Transverse colon (tissue), 4 donors: ENCODE measurements around the gene ZNF225. TPM values are rescaled to one million over a fixed set of nuclear protein-coding genes. Genes with fewer than 3 reads are reported as not detected.
A peak's percentile ranks its signal among the peaks of the same experiment; 100 is the strongest.
"Not testable (repeated sequence)": the region's sequence is repeated elsewhere in the genome, so short reads cannot be mapped to it uniquely, and the experiment has no call there.

Experiments used
- DNase-seq: peaks from one replicate; pipeline ENCODE4 v3.0.0-alpha.2; 2019
- H3K27ac ChIP-seq, 4 donors: fragments of 200-600 bp; sonication (generic); 2 replicates each; pipeline ENCODE4 v1.5.1; 2016 to 2018; ENCODE audit warnings: inconsistent platforms in 4 of 4
- H3K27me3 ChIP-seq: fragments of 200-600 bp; sonication (generic); 2 replicates; pipeline ENCODE4 v1.5.1; 2017; ENCODE audit warnings: inconsistent platforms
- H3K36me3 ChIP-seq, 4 donors: fragments of 200-600 bp; sonication (generic); 2 replicates each; pipeline ENCODE4 v1.5.1; 2017 to 2019; ENCODE audit warnings: inconsistent platforms in 4 of 4
- H3K4me1 ChIP-seq, 4 donors: fragments of 200-600 bp; sonication (generic); 2 replicates each; pipeline ENCODE4 v1.5.1; 2017 to 2020; ENCODE audit warnings: inconsistent platforms in 4 of 4
- H3K4me3 ChIP-seq, 4 donors: fragments of 200-600 bp; sonication (generic); 1 replicate in 1 of 4; 2 replicates in 3 of 4; pipeline versions ENCODE4 v1.5.1 to v1.6.1; 2017 to 2019; ENCODE audit warnings: inconsistent platforms in 4 of 4
- H3K9me3 ChIP-seq, 2 donors: fragments of 200-600 bp; sonication (generic); 2 replicates each; pipeline ENCODE4 v1.5.1; 2017 to 2019; ENCODE audit warnings: inconsistent platforms in 2 of 2
- EP300 ChIP-seq: sonication (generic); formaldehyde crosslinking; IDR thresholded peaks from one replicate; pipeline ENCODE4 v1.6.1; 2017; ENCODE audit warnings: antibody characterized with exemption, low read depth
- POLR2A ChIP-seq: fragments of 450-650 bp; IDR thresholded peaks from one replicate; pipeline ENCODE4 v1.6.1; 2016; ENCODE audit warnings: antibody characterized with exemption, mild to moderate bottlenecking, moderate library complexity
- POLR2AphosphoS5 ChIP-seq, 3 donors: sonication (generic); formaldehyde crosslinking; IDR thresholded peaks; one replicate each; pipeline ENCODE4 v1.6.1; 2016; ENCODE audit warnings: antibody characterized with exemption in 3 of 3
- WGBS, 2 donors: methylation state at CpG; one replicate each; pipeline ENCODE4 v1.1.5; 2018; ENCODE audit warnings: low coverage in 1 of 2; 5-methylcytosine and 5-hydroxymethylcytosine counted together
- in situ Hi-C, 4 donors: fragments of 200-750 bp; cut with MboI; loops; one replicate each; pipeline versions ENCODE4 v1.15.0 to v1.15.1; 2017; ENCODE audit warnings: low sequenced_read_pairs in 3 of 4, low pct_ligation_motif_present in 1 of 4, low pct_unique_long_range_greater_than_20kb in 1 of 4
- intact Hi-C: fragments of 100-400 bp; cut with DNase I; formaldehyde crosslinking; loops from one replicate; pipeline ENCODE4 v1.15.1; 2023; ENCODE audit warnings: low total_unique reads
- small RNA-seq, 4 donors: library from RNA; depleted of rRNA; stranded (forward); fragments of <200 nt; gene quantifications; one replicate each; pipeline ENCODE3, GENCODE V24; 2016
- total RNA-seq, 4 donors: library from RNA; depleted of rRNA; stranded (reverse); fragments of >200 nt; gene quantifications; one replicate each; pipeline ENCODE4 v1.1.0, GENCODE V29; 2016
- TF ChIP-seq, protein P1 (sequence below), 5 experiments: fragments of 200-600 bp in 3 of 5; fragments of 450-650 bp in 2 of 5; sonication (generic) in 3 of 5; IDR thresholded peaks; 1 replicate in 2 of 5; 2 replicates in 3 of 5; pipeline ENCODE4 v1.5.1; 2016 to 2017; ENCODE audit warnings: antibody characterized with exemption in 5 of 5, inconsistent platforms in 3 of 5, mild to moderate bottlenecking in 2 of 5, moderate library complexity in 1 of 5

The ZNF225 gene
- total RNA-seq, 4 donors from 2014 or later: 3.0 to 26.9 (median 5.1) TPM; not detected in 1

DNA sequence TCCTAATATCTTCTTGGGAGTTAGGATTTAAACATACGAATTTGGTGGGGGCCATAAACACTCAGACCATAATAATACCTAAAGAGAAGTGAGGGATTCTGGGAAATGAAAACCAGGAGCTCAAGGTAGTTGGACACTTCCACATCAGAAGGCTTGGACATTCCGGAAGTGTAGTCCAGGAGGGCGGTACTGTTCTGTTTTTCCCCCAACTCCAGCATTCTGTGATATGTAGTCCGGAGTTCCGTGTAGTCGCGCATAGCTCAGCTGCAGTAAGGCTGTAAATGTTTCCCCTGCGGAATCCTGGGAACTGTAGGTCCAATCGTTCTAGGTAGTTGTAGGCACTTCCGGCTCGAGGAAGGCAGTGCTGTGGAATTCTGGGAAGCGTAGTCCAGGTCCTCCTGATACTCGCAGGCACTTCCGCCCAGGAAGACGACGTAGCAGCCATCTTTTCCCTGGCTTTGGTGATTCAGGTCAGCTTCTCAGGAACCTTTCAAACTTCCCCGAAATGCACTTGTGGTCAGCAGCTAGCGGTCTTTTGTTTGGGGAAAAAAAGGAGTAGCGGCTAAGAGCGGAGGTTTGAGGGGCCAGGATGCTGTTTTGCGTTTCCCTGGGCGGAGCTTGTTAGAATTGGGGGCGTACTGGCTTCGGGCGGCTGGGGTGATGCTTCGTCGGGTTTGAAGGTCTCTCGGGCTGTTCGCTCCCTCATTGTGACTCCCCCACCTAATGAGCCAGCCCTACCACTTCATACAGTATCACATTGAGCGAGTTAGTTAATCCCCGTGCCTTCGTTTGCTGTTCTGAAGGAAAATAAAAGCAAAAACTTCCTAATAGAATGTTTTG, 51.7 kb downstream of the ZNF225 start, which contains the start of gene ZNF226:
Gene ZNF226 (plus strand): TSS at position 428 of the 840 bp plus-strand sequence. CDS start 4,981 bp downstream, outside the sequence.
- Histone ChIP-seq H3K9me3 (peaks cover 33 to 37% of the 10 kb centered on the region in 2 donors), H3K27ac (peak within 1 kb of the TSS; percentile 77 to 86 (median 85)), H3K4me1 (peaks cover 5 to 14% (median 8%) of the 10 kb centered on the region in 4 donors), H3K27me3 (no peaks in the 10 kb centered on the region), H3K4me3 (peak within 1 kb of the TSS; percentile 60 to 84 (median 78)), H3K36me3 (peaks cover 0 to 33% (median 17%) of the 10 kb centered on the region in 4 donors)
- peak; percentile 91 for DNase-seq
- 0 to 1% methylated on average over 3 to 32 of the region's 32 CpGs for WGBS, 2 donors
- TF ChIP-seq POLR2AphosphoS5 (IDR thresholded peaks at IDR 0.05) (peak; percentile 67 to 85 (median 76)), POLR2A (peak; percentile 26), EP300 (no peak)
- TF ChIP-seq, protein P1, sequence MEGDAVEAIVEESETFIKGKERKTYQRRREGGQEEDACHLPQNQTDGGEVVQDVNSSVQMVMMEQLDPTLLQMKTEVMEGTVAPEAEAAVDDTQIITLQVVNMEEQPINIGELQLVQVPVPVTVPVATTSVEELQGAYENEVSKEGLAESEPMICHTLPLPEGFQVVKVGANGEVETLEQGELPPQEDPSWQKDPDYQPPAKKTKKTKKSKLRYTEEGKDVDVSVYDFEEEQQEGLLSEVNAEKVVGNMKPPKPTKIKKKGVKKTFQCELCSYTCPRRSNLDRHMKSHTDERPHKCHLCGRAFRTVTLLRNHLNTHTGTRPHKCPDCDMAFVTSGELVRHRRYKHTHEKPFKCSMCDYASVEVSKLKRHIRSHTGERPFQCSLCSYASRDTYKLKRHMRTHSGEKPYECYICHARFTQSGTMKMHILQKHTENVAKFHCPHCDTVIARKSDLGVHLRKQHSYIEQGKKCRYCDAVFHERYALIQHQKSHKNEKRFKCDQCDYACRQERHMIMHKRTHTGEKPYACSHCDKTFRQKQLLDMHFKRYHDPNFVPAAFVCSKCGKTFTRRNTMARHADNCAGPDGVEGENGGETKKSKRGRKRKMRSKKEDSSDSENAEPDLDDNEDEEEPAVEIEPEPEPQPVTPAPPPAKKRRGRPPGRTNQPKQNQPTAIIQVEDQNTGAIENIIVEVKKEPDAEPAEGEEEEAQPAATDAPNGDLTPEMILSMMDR (IDR thresholded peaks at IDR 0.05): no peak
- intact Hi-C loops (loop anchor here (10.0 kb wide), 1 partner anchor 60 kb away; no protein-coding TSS in a partner anchor), in situ Hi-C loops (no loop called here)

DNA sequence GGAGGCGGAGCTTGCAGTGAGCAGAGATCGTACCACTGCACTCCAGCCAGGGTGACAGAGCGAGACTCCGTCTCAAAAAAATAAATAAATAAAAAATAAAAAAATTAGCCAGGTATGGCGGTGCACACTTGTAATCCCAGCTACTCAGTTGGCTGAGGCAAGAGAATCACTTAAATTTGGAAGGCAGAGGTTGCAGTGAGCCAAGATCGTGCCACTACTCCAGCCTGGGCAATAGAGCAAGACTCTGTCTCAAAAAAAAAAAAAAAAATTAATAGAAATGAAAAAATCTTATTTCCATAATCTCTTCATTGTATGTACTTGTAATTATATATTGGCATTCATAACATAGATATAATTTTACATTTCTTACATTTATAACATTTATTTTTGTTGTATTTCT, 57.5 kb downstream of the ZNF225 start:
- peaks cover 54 to 73% of the 10 kb centered on the region in 2 donors for H3K9me3 ChIP-seq
- H3K4me1 ChIP-seq, intact Hi-C loops, in situ Hi-C loops, H3K4me3 ChIP-seq, DNase-seq, H3K27ac ChIP-seq, H3K27me3 ChIP-seq: not testable (repeated sequence)
- 86 to 98% methylated on average over 6 of the region's 6 CpGs for WGBS, 2 donors
- peaks cover 16 to 91% (median 54%) of the 10 kb centered on the region in 4 donors for H3K36me3 ChIP-seq

DNA sequence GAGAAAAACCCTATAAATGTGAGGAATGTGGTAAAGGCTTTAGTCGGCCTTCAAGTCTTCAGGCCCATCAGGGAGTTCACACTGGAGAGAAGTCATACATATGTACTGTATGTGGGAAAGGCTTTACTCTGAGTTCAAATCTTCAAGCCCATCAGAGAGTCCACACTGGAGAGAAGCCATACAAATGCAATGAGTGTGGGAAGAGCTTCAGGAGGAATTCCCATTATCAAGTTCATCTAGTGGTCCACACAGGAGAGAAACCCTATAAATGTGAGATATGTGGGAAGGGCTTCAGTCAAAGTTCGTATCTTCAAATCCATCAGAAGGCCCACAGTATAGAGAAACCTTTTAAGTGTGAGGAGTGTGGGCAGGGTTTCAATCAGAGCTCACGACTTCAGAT, 63.4 kb downstream of the ZNF225 start:
- no peaks in the 10 kb centered on the region for H3K27me3 ChIP-seq
- TF ChIP-seq EP300: no peak
- peaks cover 13 to 57% (median 38%) of the 10 kb centered on the region in 4 donors for H3K36me3 ChIP-seq
- WGBS, 2 donors: 100% methylated on average over 1 to 3 of the region's 3 CpGs
- no peak overlapping the region for H3K27ac ChIP-seq
- intact Hi-C loops (no loop called here), in situ Hi-C loops (no loop called here)
- no peaks in the 10 kb centered on the region for H3K4me1 ChIP-seq
- H3K9me3 ChIP-seq: peaks cover 90 to 93% of the 10 kb centered on the region in 2 donors
- no peak for DNase-seq
- no peak overlapping the region for H3K4me3 ChIP-seq

DNA sequence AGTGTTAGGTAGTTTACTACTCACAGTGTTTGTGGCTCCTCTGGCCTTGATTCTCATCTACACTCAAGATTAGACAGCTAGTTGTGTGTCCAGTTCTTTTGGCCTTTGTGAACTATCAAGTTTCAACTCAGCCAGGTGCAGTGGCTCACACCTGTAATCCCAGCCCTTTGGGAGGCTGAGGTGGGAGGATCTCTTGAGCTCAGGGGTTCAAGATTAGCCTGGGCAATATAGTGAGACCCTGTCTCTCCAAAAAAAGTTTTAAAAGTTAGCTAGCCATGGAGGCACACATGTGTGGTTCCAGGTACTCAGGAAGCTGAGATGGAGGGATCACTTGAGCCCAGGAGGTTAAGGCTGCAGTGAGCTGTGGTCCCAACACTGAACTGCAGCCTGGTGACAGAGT, 67.8 kb downstream of the ZNF225 start:
- in situ Hi-C loops: no loop called here
- TF ChIP-seq POLR2AphosphoS5 (IDR thresholded peaks at IDR 0.05): no peak
- TF ChIP-seq, protein P1 (IDR thresholded peaks at IDR 0.05): no peak
- no peak for TF ChIP-seq EP300
- TF ChIP-seq POLR2A: no peak
- Histone ChIP-seq H3K27ac (no peak overlapping the region), H3K4me1 (no peaks in the 10 kb centered on the region), H3K4me3 (no peak overlapping the region), H3K9me3 (peaks cover 54 to 65% of the 10 kb centered on the region in 2 donors), H3K36me3 (peaks cover 0 to 14% (median 7%) of the 10 kb centered on the region in 4 donors), H3K27me3 (no peaks in the 10 kb centered on the region)
- no peak for DNase-seq
- intact Hi-C loops: no loop called here

DNA sequence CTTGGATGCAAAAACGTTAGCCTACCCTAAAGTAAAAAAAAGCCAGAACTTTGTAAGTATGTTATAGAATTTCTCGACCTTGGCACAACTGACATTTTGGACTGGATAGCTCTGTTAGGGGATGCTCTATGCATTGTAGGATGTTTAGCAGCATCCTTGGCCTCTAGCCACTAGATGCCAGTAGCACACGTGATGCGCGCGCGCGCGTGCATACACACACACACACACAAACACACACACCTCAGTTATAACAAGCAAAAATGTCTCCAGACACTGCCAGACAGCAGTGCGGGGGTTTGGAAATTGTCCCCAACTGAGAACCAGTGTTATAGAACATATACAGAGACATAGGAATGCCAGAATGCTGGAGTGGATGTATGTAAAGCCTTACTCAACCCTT, 68.9 kb downstream of the ZNF225 start:
- intact Hi-C loops (no loop called here), in situ Hi-C loops (no loop called here)
- H3K4me1 ChIP-seq: no peaks in the 10 kb centered on the region
- H3K36me3 ChIP-seq: peaks cover 0 to 2% (median under 1%) of the 10 kb centered on the region in 4 donors
- no peak overlapping the region for H3K27ac ChIP-seq
- H3K27me3 ChIP-seq: no peaks in the 10 kb centered on the region
- TF ChIP-seq EP300: no peak
- TF ChIP-seq POLR2AphosphoS5 (IDR thresholded peaks at IDR 0.05): no peak
- TF ChIP-seq POLR2A: no peak
- TF ChIP-seq, protein P1 (IDR thresholded peaks at IDR 0.05): no peak
- no peak overlapping the region for H3K4me3 ChIP-seq
- WGBS, 2 donors: 84 to 89% methylated on average over 7 to 10 of the region's 10 CpGs
- peaks cover 42 to 53% of the 10 kb centered on the region in 2 donors for H3K9me3 ChIP-seq
- DNase-seq: no peak

Small RNA genes lying within 50 kb of the gene (small RNA-seq; reads per million reads assigned to genes)
- gene RNU6-902P: 0 reads per million in 4 donors

Other genes with a start within 250 kb of the ZNF225 start
- 1 to 10 TPM in 3 of 4 donors, not detected in 1; 2.9 to 7.8 (median 3.0) TPM for gene ZNF404, start 229.4 kb upstream of the ZNF225 start, total RNA-seq
- 10 to 100 TPM in 3 of 4 donors, under 1 TPM in 1; 0.75 to 19.9 (median 11.6) TPM for gene ZNF45, start 178.1 kb upstream of the ZNF225 start, total RNA-seq
- gene ZNF221, start 162.2 kb upstream of the ZNF225 start, total RNA-seq: 10 to 100 TPM in 1 of 4 donors, 1 to 10 TPM in 2, under 1 TPM in 1; 1.00 to 32.2 (median 3.7) TPM
- gene ZNF155, start 129.2 kb upstream of the ZNF225 start, total RNA-seq: 1 to 10 TPM; 1.2 to 7.5 (median 3.8) TPM
- gene ZNF230, start 110.4 kb upstream of the ZNF225 start, total RNA-seq: 1 to 10 TPM; 1.8 to 5.9 (median 3.5) TPM
- gene ZNF222, start 88.0 kb upstream of the ZNF225 start, total RNA-seq: 1 to 10 TPM in 3 of 4 donors, not detected in 1; 2.2 to 6.3 (median 3.0) TPM
- 1 to 10 TPM in 3 of 4 donors, not detected in 1; 2.2 to 8.5 (median 6.5) TPM for gene ZNF223, start 61.4 kb upstream of the ZNF225 start, total RNA-seq
- 1 to 10 TPM in 2 of 4 donors, not detected in 2; 2.5 to 3.2 TPM for gene ZNF284, start 41.2 kb upstream of the ZNF225 start, total RNA-seq
- 10 to 100 TPM; 37.1 to 49.7 (median 44.2) TPM for gene ZNF224, start 19.0 kb upstream of the ZNF225 start, total RNA-seq
- 10 to 100 TPM in 2 of 4 donors, 1 to 10 TPM in 1, not detected in 1; 4.6 to 12.4 (median 10.1) TPM for gene ZNF234, start 28.2 kb downstream of the ZNF225 start, total RNA-seq
- gene ZNF226, start 51.7 kb downstream of the ZNF225 start, total RNA-seq: 10 to 100 TPM in 3 of 4 donors, 1 to 10 TPM in 1; 4.1 to 27.1 (median 23.9) TPM
- gene ZNF227, start 99.1 kb downstream of the ZNF225 start, total RNA-seq: 10 to 100 TPM in 2 of 4 donors, 1 to 10 TPM in 2; 2.4 to 12.4 (median 10.5) TPM
- 1 to 10 TPM in 2 of 4 donors, not detected in 2; 1.3 to 2.2 TPM for gene ZNF233, start 146.5 kb downstream of the ZNF225 start, total RNA-seq
- gene ZNF235, start 191.6 kb downstream of the ZNF225 start, total RNA-seq: 10 to 100 TPM in 1 of 4 donors, 1 to 10 TPM in 3; 7.1 to 10.6 (median 8.4) TPM
- gene ZNF112, start 243.3 kb downstream of the ZNF225 start, total RNA-seq: 1 to 10 TPM in 3 of 4 donors, under 1 TPM in 1; 0.37 to 5.9 (median 3.2) TPM